Right cardiac atrium (tissue), 5 donors: ENCODE results near the gene ZDHHC9. TPM values are rescaled to one million over a fixed set of nuclear protein-coding genes. Genes with fewer than 3 reads are reported as not detected.
A peak's percentile ranks its signal among the peaks of the same experiment; 100 is the strongest.

Experiments used
- ATAC-seq, 2 donors: fragments of 200-7000 bp; cut with Tn5 transposase; one replicate each; pipeline versions ENCODE4 v1.8.0 to v1.9.1; 2020; ENCODE audit warnings: moderate library complexity in 2 of 2, mild to moderate bottlenecking in 1 of 2
- DNase-seq, 3 donors: peaks; one replicate each; pipeline ENCODE4 v3.0.0-alpha.2; 2020
- H3K27ac ChIP-seq: one replicate; pipeline ENCODE4 v1.5.1; 2013; ENCODE audit warnings: mild to moderate bottlenecking, low read length, control low read depth, moderate library complexity
- H3K27me3 ChIP-seq: one replicate; pipeline ENCODE4 v1.6.1; 2013; ENCODE audit not compliant: control insufficient read depth, insufficient read depth
- H3K4me1 ChIP-seq: one replicate; pipeline ENCODE4 v1.6.1; 2013; ENCODE audit warnings: low read length; ENCODE audit not compliant: control insufficient read depth, insufficient read depth
- H3K4me3 ChIP-seq: one replicate; pipeline ENCODE4 v1.5.1; 2013; ENCODE audit warnings: low read length, control low read depth
- H3K9me3 ChIP-seq: one replicate; pipeline ENCODE4 v1.6.1; 2013; ENCODE audit warnings: low read length; ENCODE audit not compliant: control insufficient read depth
- WGBS: extraction: QIAGEN DNeasy Blood & Tissue Kit; methylation state at CpG from one replicate; pipeline ENCODE4 v1.1.7; 2013; 5-methylcytosine and 5-hydroxymethylcytosine counted together
- intact Hi-C, 4 donors: fragments of 100-400 bp; cut with DNase I; formaldehyde crosslinking; loops; one replicate each; pipeline versions ENCODE4 v1.11.0 to v1.14.0; 2022 to 2023
- polyA plus RNA-seq: library from polyadenylated mRNA; stranded (reverse); fragments of 200-250 nt; gene quantifications from one replicate; pipeline ENCODE4 v1.2.3, GENCODE V29; 2013
- total RNA-seq, 4 donors: library from RNA; stranded (reverse); fragmentation: NEBNext Ultra II Directional; extraction: Animal tissue kit (Norgen Biotek cat#: 25700); gene quantifications; one replicate each; pipeline ENCODE4 v1.2.1, GENCODE V29; 2021
- donor health status: healthy with polysubstance abuse.
- donor health status: DM: no; HTN: yes; CAD: no.
- donor health status: DM: no; HTN: no; CAD: no.
- donor health status: DM: no; HTN: yes; CAD: no; lungs with severe emphysema.
- donor health status: DM: yes; HTN: yes; CAD: no.

Gene ZDHHC9
- total and polyA plus RNA-seq, 5 donors, result 6.3 to 16.7 (median 11.2) TPM

- Histone ChIP-seq H3K27me3 (no peaks in the 10 kb centered on the region), H3K27ac (no peak overlapping the region), H3K4me1 (no peaks in the 10 kb centered on the region), H3K9me3 (no peaks in the 10 kb centered on the region), H3K4me3 (no peak overlapping the region)
- intact Hi-C loops, result no loop called here
- no peak for ATAC-seq
- DNase-seq, result no peak
- 72% methylated on average over 4 of the region's 4 CpGs for WGBS
These were observed 69.8 kb downstream of the ZDHHC9 start for GRCh38 chrX:129773649-129774458.

- H3K27me3 ChIP-seq, result no peaks in the 10 kb centered on the region
- DNase-seq, result peak; percentile 51 to 85 (median 76)
- H3K4me3 ChIP-seq, result no peak overlapping the region
- H3K4me1 ChIP-seq, result no peaks in the 10 kb centered on the region
- ATAC-seq, result peak; percentile 48 to 72
- WGBS, result 55% methylated on average over 14 of the region's 14 CpGs
- no peak overlapping the region for H3K27ac ChIP-seq
- no peaks in the 10 kb centered on the region for H3K9me3 ChIP-seq
- intact Hi-C loops, result no loop called here
These were observed 70.8 kb downstream of the ZDHHC9 start for GRCh38 chrX:129772796-129773431.

- H3K4me3 ChIP-seq, result no peak overlapping the region
- intact Hi-C loops, result no loop called here
- no peaks in the 10 kb centered on the region for H3K4me1 ChIP-seq
- ATAC-seq, result no peak
- 81% methylated on average over 14 of the region's 14 CpGs for WGBS
- H3K27ac ChIP-seq, result no peak overlapping the region
- H3K27me3 ChIP-seq, result no peaks in the 10 kb centered on the region
- DNase-seq, result no peak
- no peaks in the 10 kb centered on the region for H3K9me3 ChIP-seq
These were observed 72.3 kb downstream of the ZDHHC9 start for GRCh38 chrX:129771266-129771995.

DNA sequence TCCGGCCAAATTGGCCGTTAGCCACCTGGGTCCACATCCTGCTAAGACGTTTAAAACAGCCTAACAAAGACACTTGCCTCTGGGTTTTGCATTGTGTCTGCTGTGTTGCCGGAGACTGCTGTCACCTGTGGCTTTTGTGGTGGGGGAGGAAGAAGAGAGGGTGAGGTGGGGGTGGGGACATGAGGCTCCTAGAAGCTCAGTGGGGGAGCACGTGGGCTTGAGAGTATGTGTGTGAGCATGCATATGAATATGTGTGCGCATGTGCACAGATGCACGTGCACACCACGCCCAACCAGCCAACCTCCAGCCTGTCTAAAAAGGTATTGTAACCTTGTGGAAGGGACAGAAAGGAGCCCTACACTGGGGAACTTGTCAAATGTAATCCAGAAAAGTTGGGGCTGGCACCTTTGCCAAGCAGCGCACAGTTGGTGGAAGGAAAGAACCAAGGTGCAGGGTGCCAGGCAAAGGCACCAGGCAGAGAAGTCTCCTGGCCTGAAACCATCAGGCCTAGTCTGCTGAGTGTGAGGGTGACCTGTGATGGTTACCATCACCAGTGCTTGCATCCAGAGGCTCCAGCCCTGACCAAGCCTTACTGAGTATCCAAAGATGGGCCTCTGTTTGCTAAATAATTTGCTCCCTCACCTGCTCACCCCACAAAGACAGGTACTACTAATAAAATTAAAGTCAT lies 74.1 kb downstream of the ZDHHC9 start:
- intact Hi-C loops, result no loop called here

GRCh38 chrX:129768586-129769466 lies 74.9 kb downstream of the ZDHHC9 start:
- Histone ChIP-seq H3K27me3 (no peaks in the 10 kb centered on the region), H3K4me1 (no peaks in the 10 kb centered on the region), H3K27ac (no peak overlapping the region), H3K4me3 (no peak overlapping the region), H3K9me3 (no peaks in the 10 kb centered on the region)
- ATAC-seq (no peak), DNase-seq (no peak)
- intact Hi-C loops, result no loop called here
- 85% methylated on average over 8 of the region's 8 CpGs for WGBS

More for the DNA sequence above, 74.1 kb downstream of the ZDHHC9 start:
- 58% methylated on average over 9 of the region's 9 CpGs for WGBS
- no peak overlapping the region for H3K27ac ChIP-seq
- no peaks in the 10 kb centered on the region for H3K4me1 ChIP-seq
- no peaks in the 10 kb centered on the region for H3K9me3 ChIP-seq
- ATAC-seq (no peak), DNase-seq (peak in 1 of 3 donors; percentile 47)
- no peak overlapping the region for H3K4me3 ChIP-seq
- H3K27me3 ChIP-seq, result no peaks in the 10 kb centered on the region

DNA sequence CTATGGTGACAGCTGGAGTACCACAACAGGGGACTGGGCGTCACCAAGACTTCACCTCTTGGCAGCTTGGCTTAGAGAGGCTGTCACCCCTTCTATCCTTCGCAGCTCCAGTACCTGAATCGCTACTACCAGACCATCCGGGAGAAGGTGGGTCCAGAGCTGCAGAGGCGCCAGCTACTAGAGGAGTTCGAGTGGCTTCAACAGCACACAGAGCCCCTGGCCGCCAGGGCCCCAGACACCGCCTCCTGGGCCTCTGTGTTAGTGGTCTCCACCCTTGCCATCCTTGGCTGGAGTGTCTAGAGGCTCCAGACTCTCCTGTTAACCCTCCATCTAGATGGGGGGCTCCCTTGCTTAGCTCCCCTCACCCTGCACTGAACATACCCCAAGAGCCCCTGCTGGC lies 75.5 kb downstream of the ZDHHC9 start:
- Histone ChIP-seq H3K27me3 (no peaks in the 10 kb centered on the region), H3K4me1 (no peaks in the 10 kb centered on the region), H3K9me3 (no peaks in the 10 kb centered on the region), H3K4me3 (no peak overlapping the region), H3K27ac (no peak overlapping the region)
- no peak for DNase-seq
- 94% methylated on average over 8 of the region's 8 CpGs for WGBS
- intact Hi-C loops, result no loop called here
- ATAC-seq, result no peak

DNA sequence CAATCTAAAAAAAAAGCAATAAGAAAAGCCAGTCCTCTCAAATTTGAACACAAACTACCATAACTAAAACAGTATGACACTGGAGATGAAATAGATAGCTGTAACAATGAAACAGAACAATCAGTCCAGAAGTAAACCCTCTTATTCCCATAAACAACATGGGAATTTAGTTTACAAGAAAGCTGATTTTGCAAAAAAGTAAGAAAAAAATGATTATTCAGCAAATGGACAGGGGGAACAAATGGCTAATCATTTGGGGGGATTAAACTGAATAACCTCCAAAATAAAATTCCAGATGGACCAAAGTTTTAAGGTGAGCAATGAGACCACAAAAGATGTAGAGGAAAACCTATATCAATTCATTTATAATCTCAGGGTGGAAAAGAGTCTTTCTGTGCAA lies 80.0 kb downstream of the ZDHHC9 start:
- no peak for ATAC-seq
- H3K9me3 ChIP-seq, result no peaks in the 10 kb centered on the region
- intact Hi-C loops, result no loop called here
- no peak overlapping the region for H3K27ac ChIP-seq
- no peaks in the 10 kb centered on the region for H3K27me3 ChIP-seq
- no peaks in the 10 kb centered on the region for H3K4me1 ChIP-seq
- no peak for DNase-seq
- H3K4me3 ChIP-seq, result no peak overlapping the region

DNA sequence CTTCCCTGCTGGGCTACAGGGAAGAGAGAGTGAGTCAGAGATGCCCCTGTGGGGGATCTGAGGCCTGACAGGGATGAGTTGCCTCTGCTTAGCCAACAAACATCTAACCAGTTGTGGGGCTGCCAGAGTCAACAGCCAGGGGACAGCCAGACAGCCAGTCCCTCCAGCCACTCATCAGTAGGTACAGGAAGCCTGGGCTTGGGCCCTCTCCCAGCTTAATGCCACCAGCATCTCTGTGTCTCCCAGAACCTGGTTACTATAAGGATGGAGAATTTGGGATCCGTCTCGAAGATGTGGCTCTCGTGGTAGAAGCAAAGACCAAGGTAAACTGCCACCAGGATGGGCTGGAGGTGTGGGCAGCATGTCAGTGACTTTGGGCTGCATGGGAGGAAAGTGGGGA lies 81.2 kb downstream of the ZDHHC9 start:
- 99% methylated on average over 3 of the region's 3 CpGs for WGBS
- DNase-seq, result peak in 1 of 3 donors; percentile 0

DNA sequence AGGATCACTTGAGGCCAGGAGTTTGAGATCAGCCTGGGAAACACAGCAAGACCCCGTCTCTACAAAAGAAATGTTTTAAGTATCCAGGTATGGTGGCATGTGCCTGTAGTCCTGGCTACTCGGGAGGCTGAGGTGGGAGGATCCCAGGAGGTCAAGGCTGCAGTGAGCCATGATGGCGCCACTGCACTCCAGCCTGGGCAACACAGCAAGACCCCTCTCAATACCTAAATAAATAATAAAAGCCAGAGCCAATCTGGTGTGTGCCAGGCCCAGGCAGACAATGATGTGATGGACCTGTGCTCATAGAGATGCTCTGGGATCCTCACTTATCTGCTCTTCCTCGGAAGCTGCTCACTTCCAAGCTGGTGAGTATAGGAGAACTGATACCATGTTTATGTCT lies 82.1 kb downstream of the ZDHHC9 start:
- H3K27ac ChIP-seq, result no peak overlapping the region
- intact Hi-C loops, result no loop called here
- no peak for DNase-seq
- no peaks in the 10 kb centered on the region for H3K9me3 ChIP-seq
- no peak for ATAC-seq
- H3K4me3 ChIP-seq, result no peak overlapping the region
- H3K4me1 ChIP-seq, result peaks cover 2% of the 10 kb centered on the region
- no peaks in the 10 kb centered on the region for H3K27me3 ChIP-seq
- WGBS, result 95% methylated on average over 4 of the region's 4 CpGs

More for the DNA sequence above, 81.2 kb downstream of the ZDHHC9 start:
- intact Hi-C loops, result no loop called here
- Histone ChIP-seq H3K9me3 (no peaks in the 10 kb centered on the region), H3K4me1 (peaks cover 2% of the 10 kb centered on the region), H3K27ac (no peak overlapping the region), H3K4me3 (no peak overlapping the region), H3K27me3 (no peaks in the 10 kb centered on the region)
- no peak for ATAC-seq

- peaks cover 2% of the 10 kb centered on the region for H3K4me1 ChIP-seq
- no peak overlapping the region for H3K27ac ChIP-seq
- intact Hi-C loops, result no loop called here
- no peak overlapping the region for H3K4me3 ChIP-seq
- no peaks in the 10 kb centered on the region for H3K9me3 ChIP-seq
- DNase-seq, result peak in 1 of 3 donors; percentile 23
- ATAC-seq, result no peak
- no peaks in the 10 kb centered on the region for H3K27me3 ChIP-seq
- 97% methylated on average over 6 of the region's 6 CpGs for WGBS
These were observed 82.7 kb downstream of the ZDHHC9 start for GRCh38 chrX:129760981-129761380.
